Esophagus muscularis mucosa (tissue), 4 donors: ENCODE measurements around the gene RUSF1. TPM values are rescaled to one million over a fixed set of nuclear protein-coding genes. Genes with fewer than 3 reads are reported as not detected.

Source experiments
- DNase-seq: peaks from one replicate; pipeline ENCODE4 v3.0.0-alpha.2; 2017; ENCODE audit errors: extremely low spot score
- H3K27ac ChIP-seq, 4 donors: fragments of 200-600 bp; sonication (generic); replicated peaks in 1 of 4; 1 replicate in 3 of 4; 2 replicates in 1 of 4; pipeline ENCODE4 v1.5.1; 2016 to 2019; ENCODE audit warnings: mild to moderate bottlenecking in 1 of 4
- H3K27me3 ChIP-seq, 4 donors: fragments of 200-600 bp; sonication (generic); one replicate each; pipeline versions ENCODE4 v1.5.1 to v1.6.0; 2016 to 2019
- H3K36me3 ChIP-seq, 4 donors: fragments of 200-600 bp; sonication (generic); one replicate each; pipeline ENCODE4 v1.5.1; 2016 to 2019
- H3K4me1 ChIP-seq, 4 donors: fragments of 200-600 bp; sonication (generic); one replicate each; pipeline ENCODE4 v1.5.1; 2016 to 2019
- H3K4me3 ChIP-seq, 4 donors: fragments of 200-600 bp; sonication (generic); 1 replicate in 2 of 4; 2 replicates in 2 of 4; pipeline ENCODE4 v1.5.1; 2016 to 2019; ENCODE audit warnings: mild to moderate bottlenecking in 4 of 4, moderate library complexity in 1 of 4
- H3K9me3 ChIP-seq, 4 donors: fragments of 200-600 bp; sonication (generic); 1 replicate in 3 of 4; 2 replicates in 1 of 4; pipeline ENCODE4 v1.5.1; 2016 to 2019
- CTCF ChIP-seq, 3 experiments: fragments of 200-600 bp in 2 of 3; fragments of 450-650 bp in 1 of 3; sonication (generic) in 2 of 3; IDR thresholded peaks; one replicate each; pipeline ENCODE4 v1.5.1; 2017 to 2019; ENCODE audit warnings: antibody characterized with exemption in 3 of 3, mild to moderate bottlenecking in 2 of 3, moderate library complexity in 1 of 3
- EP300 ChIP-seq: sonication (generic); formaldehyde crosslinking; IDR thresholded peaks from one replicate; pipeline ENCODE4 v1.6.1; 2017; ENCODE audit warnings: antibody characterized with exemption
- POLR2A ChIP-seq: fragments of 450-650 bp; IDR thresholded peaks from one replicate; pipeline ENCODE4 v1.6.1; 2017; ENCODE audit warnings: antibody characterized with exemption, moderate library complexity, mild to moderate bottlenecking, low read depth
- POLR2AphosphoS5 ChIP-seq, 2 donors: sonication (generic); formaldehyde crosslinking; IDR thresholded peaks; one replicate each; pipeline ENCODE4 v1.6.1; 2017; ENCODE audit warnings: antibody characterized with exemption in 2 of 2
- WGBS: methylation state at CpG from one replicate; pipeline ENCODE4 v1.1.5; 2018; 5-methylcytosine and 5-hydroxymethylcytosine counted together
- intact Hi-C: fragments of 100-400 bp; cut with DNase I; formaldehyde crosslinking; loops from one replicate; pipeline ENCODE4 v1.15.1; 2023
- total RNA-seq, 4 donors: library from RNA; depleted of rRNA; stranded (reverse); fragments of >200 nt; gene quantifications; one replicate each; pipeline versions ENCODE4 v1.1.0 to v1.2.1, GENCODE V29; 2016

Gene RUSF1
- total RNA-seq, 4 donors from 2014 or later = 32.4 to 51.3 (median 43.6) TPM

- intact Hi-C loops = no loop called here
- Histone ChIP-seq H3K4me3 (no peak overlapping the region), H3K4me1 (peaks cover 2 to 17% (median 17%) of the 10 kb centered on the region in 4 donors), H3K36me3 (no peaks in the 10 kb centered on the region), H3K9me3 (no peaks in the 10 kb centered on the region), H3K27ac (no peak overlapping the region), H3K27me3 (peaks cover 0 to 52% (median 0%) of the 10 kb centered on the region in 4 donors)
- DNase-seq = no peak
- WGBS = 87% methylated on average over 5 of the region's 5 CpGs
- TF ChIP-seq POLR2AphosphoS5 (IDR thresholded peaks at IDR 0.05) = no peak
- no peak for TF ChIP-seq EP300
- no peak for TF ChIP-seq POLR2A
- no peak for TF ChIP-seq CTCF (IDR thresholded peaks at IDR 0.05)
These were observed 22.2 kb upstream of the RUSF1 start for GRCh38 chr16:31530405-31530804.

- intact Hi-C loops = no loop called here
- H3K27ac ChIP-seq = peak overlapping the region in 1 of 4 donors; percentile 62
- peaks cover 2 to 17% (median 17%) of the 10 kb centered on the region in 4 donors for H3K4me1 ChIP-seq
- no peak for DNase-seq
- 26% methylated on average over 13 of the region's 17 CpGs for WGBS
- H3K9me3 ChIP-seq = no peaks in the 10 kb centered on the region
- H3K36me3 ChIP-seq = no peaks in the 10 kb centered on the region
- H3K27me3 ChIP-seq = peaks cover 0 to 48% (median 0%) of the 10 kb centered on the region in 4 donors
- TF ChIP-seq POLR2AphosphoS5 (IDR thresholded peaks at IDR 0.05) (no peak), POLR2A (no peak), CTCF (IDR thresholded peaks at IDR 0.05) (no peak), EP300 (no peak)
- peak overlapping the region; percentile 46 to 61 (median 50) for H3K4me3 ChIP-seq
These were observed 21.7 kb upstream of the RUSF1 start for GRCh38 chr16:31529937-31530312.

GRCh38 chr16:31529108-31529936 lies 21.1 kb upstream of the RUSF1 start:
- H3K9me3 ChIP-seq = no peaks in the 10 kb centered on the region
- H3K27ac ChIP-seq = peak overlapping the region in 2 of 4 donors; percentile 10 to 62
- H3K4me3 ChIP-seq = peak overlapping the region; percentile 46 to 61 (median 50)
- WGBS = 2% methylated on average over 50 of the region's 52 CpGs
- intact Hi-C loops = no loop called here
- TF ChIP-seq EP300 (no peak), POLR2A (no peak), CTCF (IDR thresholded peaks at IDR 0.05) (no peak), POLR2AphosphoS5 (IDR thresholded peaks at IDR 0.05) (no peak)
- H3K4me1 ChIP-seq = peaks cover 2 to 17% (median 17%) of the 10 kb centered on the region in 4 donors
- H3K36me3 ChIP-seq = no peaks in the 10 kb centered on the region
- H3K27me3 ChIP-seq = peaks cover 0 to 48% (median 0%) of the 10 kb centered on the region in 4 donors
- no peak for DNase-seq

GRCh38 chr16:31528523-31529107 lies 20.4 kb upstream of the RUSF1 start:
- intact Hi-C loops = no loop called here
- Histone ChIP-seq H3K27ac (peak overlapping the region in 2 of 4 donors; percentile 10 to 62), H3K27me3 (peaks cover 0 to 43% (median 0%) of the 10 kb centered on the region in 4 donors), H3K9me3 (no peaks in the 10 kb centered on the region), H3K4me1 (peaks cover 2 to 17% (median 17%) of the 10 kb centered on the region in 4 donors), H3K4me3 (peak overlapping the region; percentile 46 to 61 (median 50)), H3K36me3 (no peaks in the 10 kb centered on the region)
- DNase-seq = no peak
- 34% methylated on average over 9 of the region's 11 CpGs for WGBS
- TF ChIP-seq CTCF (IDR thresholded peaks at IDR 0.05) (no peak), POLR2A (no peak), EP300 (no peak), POLR2AphosphoS5 (IDR thresholded peaks at IDR 0.05) (no peak)
